ENCODE measurements around the gene GXYLT1.
"Not testable (repeated sequence)": the region's sequence is repeated elsewhere in the genome, so short reads cannot be mapped to it uniquely, and the experiment has no call there.

GXYLT1 gene

GRCh38 chr12:42144408-42145196, at the start of gene GXYLT1:
Gene GXYLT1, minus strand, starts transcription at chr12:42144874. Its CDS starts 228 bp downstream, at chr12:42144646.
- peak; percentile 97 for DNase-seq (ENCODE audit: low read depth, low spot score)

GRCh38 chr12:42192686-42193085, 48.0 kb upstream of the GXYLT1 start:
- no peak for DNase-seq (ENCODE audit: low read depth, low spot score)

GRCh38 chr12:42192258-42192657, 47.6 kb upstream of the GXYLT1 start:
- DNase-seq (ENCODE audit: low read depth, low spot score), result no peak

GRCh38 chr12:42190376-42190775, 45.7 kb upstream of the GXYLT1 start:
- DNase-seq (ENCODE audit: low read depth, low spot score), result no peak

- DNase-seq (ENCODE audit: low read depth, low spot score), result not testable (repeated sequence)
Measured at GRCh38 chr12:42188275-42188674, 43.6 kb upstream of the GXYLT1 start.

GRCh38 chr12:42187799-42188198, 43.1 kb upstream of the GXYLT1 start:
- no peak for DNase-seq (ENCODE audit: low read depth, low spot score)

GRCh38 chr12:42186793-42187192, 42.1 kb upstream of the GXYLT1 start:
- DNase-seq (ENCODE audit: low read depth, low spot score), result no peak

GRCh38 chr12:42182394-42182793, 37.7 kb upstream of the GXYLT1 start:
- DNase-seq (ENCODE audit: low read depth, low spot score), result no peak

GRCh38 chr12:42180990-42181596, 36.4 kb upstream of the GXYLT1 start:
- peak; percentile 33 for DNase-seq (ENCODE audit: low read depth, low spot score)

GRCh38 chr12:42178101-42178500, 33.4 kb upstream of the GXYLT1 start:
- DNase-seq (ENCODE audit: low read depth, low spot score), result no peak

- DNase-seq (ENCODE audit: low read depth, low spot score), result no peak
Measured at GRCh38 chr12:42174978-42175377, 30.3 kb upstream of the GXYLT1 start.

GRCh38 chr12:42173961-42174521, 29.4 kb upstream of the GXYLT1 start:
- no peak for DNase-seq (ENCODE audit: low read depth, low spot score)

- no peak for DNase-seq (ENCODE audit: low read depth, low spot score)
Measured at GRCh38 chr12:42172441-42173210, 28.0 kb upstream of the GXYLT1 start.

- no peak for DNase-seq (ENCODE audit: low read depth, low spot score)
Measured at GRCh38 chr12:42167711-42168110, 23.0 kb upstream of the GXYLT1 start.

- DNase-seq (ENCODE audit: low read depth, low spot score), result no peak
Measured at GRCh38 chr12:42166501-42166900, 21.8 kb upstream of the GXYLT1 start.

GRCh38 chr12:42163913-42164312, 19.2 kb upstream of the GXYLT1 start:
- DNase-seq (ENCODE audit: low read depth, low spot score), result no peak

GRCh38 chr12:42162965-42163364, 18.3 kb upstream of the GXYLT1 start:
- no peak for DNase-seq (ENCODE audit: low read depth, low spot score)

GRCh38 chr12:42162193-42162592, 17.5 kb upstream of the GXYLT1 start:
- peak; percentile 35 for DNase-seq (ENCODE audit: low read depth, low spot score)

- DNase-seq (ENCODE audit: low read depth, low spot score), result no peak
Measured at GRCh38 chr12:42161529-42161928, 16.9 kb upstream of the GXYLT1 start.

- no peak for DNase-seq (ENCODE audit: low read depth, low spot score)
Measured at GRCh38 chr12:42156232-42156631, 11.6 kb upstream of the GXYLT1 start.

GRCh38 chr12:42145552-42146215, 1.0 kb upstream of the GXYLT1 start:
- DNase-seq (ENCODE audit: low read depth, low spot score), result no peak

GRCh38 chr12:42145197-42145549, 499 bp upstream of the GXYLT1 start:
- DNase-seq (ENCODE audit: low read depth, low spot score), result no peak

Data from astrocyte of the hippocampus (primary cell).